Breast epithelium (tissue), 3 donors: ENCODE data around the gene PDLIM5.

Experiments used
- CTCF ChIP-seq, 3 donors: fragments of 450-650 bp; IDR thresholded peaks; one replicate each; pipeline ENCODE4 v1.5.1; 2016 to 2017; ENCODE audit warnings: antibody characterized with exemption in 3 of 3, mild to moderate bottlenecking in 3 of 3, moderate library complexity in 3 of 3
- POLR2A ChIP-seq: fragments of 450-650 bp; IDR thresholded peaks from one replicate; pipeline ENCODE4 v1.6.1; 2016; ENCODE audit warnings: antibody characterized with exemption, mild to moderate bottlenecking, moderate library complexity
- POLR2AphosphoS5 ChIP-seq, 3 donors: sonication (generic); formaldehyde crosslinking; IDR thresholded peaks; one replicate each; pipeline ENCODE4 v1.6.1; 2017; ENCODE audit warnings: antibody characterized with exemption in 3 of 3

DNA sequence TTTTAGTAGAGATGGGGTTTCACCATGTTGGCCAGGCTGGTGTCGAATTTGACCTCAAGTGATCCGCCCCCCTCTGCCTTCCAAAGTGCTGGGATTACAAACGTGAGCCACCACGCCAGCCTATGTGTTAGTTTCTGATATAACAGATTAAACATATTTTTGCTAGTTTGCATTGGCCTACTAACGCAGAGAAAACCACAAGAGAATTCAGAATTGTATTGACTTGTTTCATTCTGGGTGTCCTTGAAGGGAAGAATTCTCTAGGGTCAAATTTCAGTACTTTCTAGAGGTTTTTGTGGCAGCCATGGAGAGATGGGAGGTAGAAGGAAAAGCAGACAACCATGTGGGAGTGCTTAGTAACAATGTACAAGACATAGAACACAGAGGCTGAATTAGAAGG lies 259.9 kb downstream of the PDLIM5 start:
- TF ChIP-seq CTCF (IDR thresholded peaks at IDR 0.05) (no peak), POLR2A (no peak), POLR2AphosphoS5 (IDR thresholded peaks at IDR 0.05) (no peak)
